Posterior vena cava (tissue), 2 donors: ENCODE results near the gene DAP. TPM values are rescaled to one million over a fixed set of nuclear protein-coding genes. Genes with fewer than 3 reads are reported as not detected.

Source experiments
- DNase-seq: peaks from one replicate; pipeline ENCODE4 v3.0.0-alpha.2; 2020; ENCODE audit warnings: low spot score
- intact Hi-C, 2 donors: fragments of 100-400 bp; cut with DNase I; formaldehyde crosslinking; loops; one replicate each; pipeline versions ENCODE4 v1.14.1 to v1.14.2; 2022 to 2023
- total RNA-seq, 2 donors: library from RNA; stranded (reverse); fragmentation: NEBNext Ultra II Directional; extraction: Animal tissue kit (Norgen Biotek cat#: 25700); gene quantifications; one replicate each; pipeline ENCODE4 v1.2.1, GENCODE V29; 2021
- donor health status: DM: yes; HTN: yes; CAD: no.
- donor health status: DM: yes; HTN: yes; CAD: no.

DAP gene
- total RNA-seq, 2 donors from 2014 or later, result 86.9 to 102 TPM

- no peak for DNase-seq
- intact Hi-C loops, result loop anchor here (5.0 to 10.0 kb wide), 2 partner anchors 53 to 55 kb away; no protein-coding TSS in a partner anchor
Measured at GRCh38 chr5:10702040-10702629, 58.9 kb downstream of the DAP start.

GRCh38 chr5:10701567-10702039 is 59.4 kb downstream of the DAP start:
- DNase-seq, result no peak
- intact Hi-C loops, result loop anchor here (5.0 to 10.0 kb wide), 2 partner anchors 53 to 56 kb away; no protein-coding TSS in a partner anchor

GRCh38 chr5:10700516-10700915 is 60.5 kb downstream of the DAP start:
- intact Hi-C loops, result loop anchor here (5.0 to 10.0 kb wide), 2 partner anchors 54 to 57 kb away; no protein-coding TSS in a partner anchor
- DNase-seq, result no peak

- intact Hi-C loops, result loop anchor here (5.0 to 10.0 kb wide), 2 partner anchors 55 to 57 kb away; no protein-coding TSS in a partner anchor
- DNase-seq, result no peak
Measured at GRCh38 chr5:10699987-10700386, 61.0 kb downstream of the DAP start.

GRCh38 chr5:10699281-10699874 is 61.7 kb downstream of the DAP start:
- intact Hi-C loops, result no loop called here
- no peak for DNase-seq

- DNase-seq, result no peak
- intact Hi-C loops, result no loop called here
Measured at GRCh38 chr5:10695759-10696543, 65.1 kb downstream of the DAP start.

- DNase-seq, result peak; percentile 87
- intact Hi-C loops, result no loop called here
Measured at GRCh38 chr5:10695055-10695649, 65.9 kb downstream of the DAP start.

- no peak for DNase-seq
- intact Hi-C loops, result no loop called here
Measured at GRCh38 chr5:10691826-10692785, 68.9 kb downstream of the DAP start.

- intact Hi-C loops, result no loop called here
- DNase-seq, result no peak
Measured at GRCh38 chr5:10690460-10691440, 70.3 kb downstream of the DAP start.

- DNase-seq, result no peak
- intact Hi-C loops, result no loop called here
Measured at GRCh38 chr5:10689391-10690081, 71.5 kb downstream of the DAP start.

- no peak for DNase-seq
- intact Hi-C loops, result no loop called here
Measured at GRCh38 chr5:10688651-10689171, 72.3 kb downstream of the DAP start.

- intact Hi-C loops, result no loop called here
- DNase-seq, result no peak
Measured at GRCh38 chr5:10686890-10687289, 74.1 kb downstream of the DAP start.

GRCh38 chr5:10685115-10685521 is 75.9 kb downstream of the DAP start:
- no peak for DNase-seq
- intact Hi-C loops, result no loop called here

GRCh38 chr5:10684303-10685086 is 76.5 kb downstream of the DAP start:
- intact Hi-C loops, result no loop called here
- no peak for DNase-seq

GRCh38 chr5:10682801-10683525 is 78.1 kb downstream of the DAP start:
- DNase-seq, result no peak
- intact Hi-C loops, result no loop called here
